Erythroblast (primary cell): ENCODE measurements around the gene GINS3.

ENCODE experiments used
- GATA1 ChIP-seq: IDR thresholded peaks from 2 replicates; pipeline ENCODE4 v1.6.1; 2011; ENCODE audit warnings: low read depth, mild to moderate bottlenecking, control low read depth, low read length, moderate library complexity
- POLR2A ChIP-seq: IDR thresholded peaks from 2 replicates; pipeline ENCODE4 v1.6.1; 2011; ENCODE audit warnings: mild to moderate bottlenecking, low read length

DNA sequence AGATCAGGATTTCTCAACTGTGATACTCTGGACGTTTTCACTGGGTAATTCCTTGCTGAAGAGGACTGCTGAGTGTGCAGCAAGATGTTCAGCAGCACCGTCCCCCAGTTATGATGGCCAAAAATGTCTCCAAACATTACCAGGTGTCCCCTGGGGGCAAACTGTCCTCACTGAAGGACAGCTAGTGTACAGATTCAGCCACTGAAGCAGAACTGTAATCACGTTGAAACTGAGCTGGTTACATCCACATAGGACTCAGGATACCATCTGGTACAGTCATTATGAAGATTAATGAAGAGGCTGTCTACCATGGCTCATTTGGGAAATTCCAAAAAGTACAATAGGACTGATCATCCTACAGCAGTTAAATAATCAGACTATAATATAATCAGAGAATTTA is 43.3 kb upstream of the GINS3 start:
- TF ChIP-seq POLR2A (no peak), GATA1 (no peak)
